ENCODE results near the gene PIGB.
"Not testable (repeated sequence)": the region's sequence is repeated elsewhere in the genome, so short reads cannot be mapped to it uniquely, and the experiment has no call there.

DNA sequence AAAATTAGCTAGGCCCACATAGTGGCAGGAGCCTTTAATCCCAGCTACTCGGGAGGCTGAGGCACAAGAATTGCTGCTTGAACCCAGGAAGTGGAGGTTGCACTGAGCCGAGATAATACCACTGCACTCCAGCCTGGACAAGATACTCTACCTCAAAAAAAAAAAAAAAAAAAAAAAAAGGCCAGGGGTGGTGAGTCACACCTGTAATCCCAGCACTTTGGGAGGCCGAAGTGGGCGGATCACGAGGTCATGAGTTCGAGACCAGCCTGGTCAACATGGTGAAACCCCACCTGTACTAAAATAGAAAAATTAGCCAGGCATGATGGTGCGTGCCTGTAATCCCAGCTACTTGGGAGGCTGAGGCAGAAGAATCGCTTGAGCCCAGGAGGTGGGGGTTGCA is 81.0 kb downstream of the PIGB start:
- TF ChIP-seq POLR2A (IDR thresholded peaks at IDR 0.05; ENCODE audit: low read length); GATA1 (IDR thresholded peaks at IDR 0.05; ENCODE audit: low read depth, low read length): not testable (repeated sequence)
